ENCODE data around the gene PREX1. TPM values are rescaled to one million over a fixed set of nuclear protein-coding genes. Genes with fewer than 3 reads are reported as not detected.

The PREX1 gene
- polyA plus RNA-seq, 1 experiment = 1.3 TPM

- TF ChIP-seq CTCF (IDR thresholded peaks at IDR 0.05; ENCODE audit: insufficient read depth, low read depth, low read length) = no peak
- CTCF ChIA-PET = no interaction called here
- no peak overlapping the region for H3K4me3 ChIP-seq (ENCODE audit: low read depth, low read length)
- POLR2A ChIA-PET = no interaction called here
- DNase-seq (ENCODE audit: low read depth) = no peak
- H3K36me3 ChIP-seq (ENCODE audit: control insufficient read depth, insufficient read depth, low read length) = no peaks in the 10 kb centered on the region
- H3K27me3 ChIP-seq (ENCODE audit: control insufficient read depth, insufficient read depth, low read length) = no peaks in the 10 kb centered on the region; the same call in 1 of the 2 replicates
Observed at GRCh38 chr20:48749437-48749836, 78.4 kb downstream of the PREX1 start.

- POLR2A ChIA-PET = no interaction called here
Observed at GRCh38 chr20:48748556-48748955, 79.2 kb downstream of the PREX1 start.

GRCh38 chr20:48747840-48748414, 79.9 kb downstream of the PREX1 start:
- no peak overlapping the region for H3K4me3 ChIP-seq (ENCODE audit: low read depth, low read length)
- peaks cover 1% of the 10 kb centered on the region; the same call in 1 of the 2 replicates for H3K36me3 ChIP-seq (ENCODE audit: control insufficient read depth, insufficient read depth, low read length)
- H3K27me3 ChIP-seq (ENCODE audit: control insufficient read depth, insufficient read depth, low read length) = no peaks in the 10 kb centered on the region; the same call in 1 of the 2 replicates
- no peak for DNase-seq (ENCODE audit: low read depth)
- no peak for TF ChIP-seq CTCF (IDR thresholded peaks at IDR 0.05; ENCODE audit: insufficient read depth, low read depth, low read length)
- ChIA-PET CTCF (interaction anchor here (1.9 kb wide), 1 partner anchor 10 kb away, joined by 7 read pairs; no protein-coding TSS in a partner anchor), POLR2A (no interaction called here)

More at GRCh38 chr20:48748556-48748955, 79.2 kb downstream of the PREX1 start:
- H3K4me3 ChIP-seq (ENCODE audit: low read depth, low read length) = no peak overlapping the region
- H3K36me3 ChIP-seq (ENCODE audit: control insufficient read depth, insufficient read depth, low read length) = peaks cover 1% of the 10 kb centered on the region; the same call in 1 of the 2 replicates
- CTCF ChIA-PET = no interaction called here
- TF ChIP-seq CTCF (IDR thresholded peaks at IDR 0.05; ENCODE audit: insufficient read depth, low read depth, low read length) = no peak
- no peak for DNase-seq (ENCODE audit: low read depth)
- H3K27me3 ChIP-seq (ENCODE audit: control insufficient read depth, insufficient read depth, low read length) = no peaks in the 10 kb centered on the region; the same call in 1 of the 2 replicates

- peaks cover 1% of the 10 kb centered on the region; the same call in 1 of the 2 replicates for H3K36me3 ChIP-seq (ENCODE audit: control insufficient read depth, insufficient read depth, low read length)
- no peak overlapping the region for H3K4me3 ChIP-seq (ENCODE audit: low read depth, low read length)
- no peaks in the 10 kb centered on the region for H3K27me3 ChIP-seq (ENCODE audit: control insufficient read depth, insufficient read depth, low read length)
- ChIA-PET POLR2A (no interaction called here), CTCF (no interaction called here)
- no peak for DNase-seq (ENCODE audit: low read depth)
- TF ChIP-seq CTCF (IDR thresholded peaks at IDR 0.05; ENCODE audit: insufficient read depth, low read depth, low read length) = no peak
Observed at GRCh38 chr20:48745330-48745729, 82.5 kb downstream of the PREX1 start.

- DNase-seq (ENCODE audit: low read depth) = no peak
- CTCF ChIA-PET = no interaction called here
- Histone ChIP-seq H3K27me3 (ENCODE audit: control insufficient read depth, insufficient read depth, low read length) (no peaks in the 10 kb centered on the region), H3K4me3 (ENCODE audit: low read depth, low read length) (no peak overlapping the region), H3K36me3 (ENCODE audit: control insufficient read depth, insufficient read depth, low read length) (peaks cover 1% of the 10 kb centered on the region; the same call in 1 of the 2 replicates)
- POLR2A ChIA-PET = no interaction called here
- no peak for TF ChIP-seq CTCF (IDR thresholded peaks at IDR 0.05; ENCODE audit: insufficient read depth, low read depth, low read length)
Observed at GRCh38 chr20:48744515-48744914, 83.3 kb downstream of the PREX1 start.

All from BJ (cell line).